IPS DF 4.7 (cell line): ENCODE results near the gene ADAMTS2.

ENCODE experiments used
- DNase-seq: peaks from one replicate; pipeline ENCODE4 v3.0.0-alpha.2; 2013; ENCODE audit warnings: low spot score; ENCODE audit errors: extremely low read depth

The ADAMTS2 gene

GRCh38 chr5:179181988-179182387, 163.3 kb downstream of the ADAMTS2 start:
- no peak for DNase-seq

- DNase-seq, result no peak
Observed at GRCh38 chr5:179180921-179181645, 164.2 kb downstream of the ADAMTS2 start.

- no peak for DNase-seq
Observed at GRCh38 chr5:179180061-179180610, 165.1 kb downstream of the ADAMTS2 start.

- no peak for DNase-seq
Observed at GRCh38 chr5:179177711-179178575, 167.3 kb downstream of the ADAMTS2 start.

- no peak for DNase-seq
Observed at GRCh38 chr5:179176571-179177230, 168.6 kb downstream of the ADAMTS2 start.

- DNase-seq, result no peak
Observed at GRCh38 chr5:179176166-179176565, 169.1 kb downstream of the ADAMTS2 start.

GRCh38 chr5:179171816-179172745, 173.2 kb downstream of the ADAMTS2 start:
- no peak for DNase-seq

- no peak for DNase-seq
Observed at GRCh38 chr5:179171251-179171815, 173.9 kb downstream of the ADAMTS2 start.

GRCh38 chr5:179170606-179171005, 174.7 kb downstream of the ADAMTS2 start:
- DNase-seq, result no peak

- no peak for DNase-seq
Observed at GRCh38 chr5:179169836-179170235, 175.4 kb downstream of the ADAMTS2 start.

- DNase-seq, result no peak
Observed at GRCh38 chr5:179168664-179169063, 176.6 kb downstream of the ADAMTS2 start.

GRCh38 chr5:179167871-179168451, 177.3 kb downstream of the ADAMTS2 start:
- no peak for DNase-seq

GRCh38 chr5:179166886-179167841, 178.1 kb downstream of the ADAMTS2 start:
- no peak for DNase-seq

GRCh38 chr5:179166171-179166885, 178.9 kb downstream of the ADAMTS2 start:
- DNase-seq, result no peak

- no peak for DNase-seq
Observed at GRCh38 chr5:179165421-179166170, 179.7 kb downstream of the ADAMTS2 start.

GRCh38 chr5:179164331-179165311, 180.6 kb downstream of the ADAMTS2 start:
- DNase-seq, result no peak
